Transverse colon (tissue), 4 donors: ENCODE measurements around the gene WSCD2. TPM values are rescaled to one million over a fixed set of nuclear protein-coding genes. Genes with fewer than 3 reads are reported as not detected.

ENCODE experiments used
- DNase-seq: peaks from one replicate; pipeline ENCODE4 v3.0.0-alpha.2; 2019
- H3K27ac ChIP-seq, 4 donors: fragments of 200-600 bp; sonication (generic); 2 replicates each; pipeline ENCODE4 v1.5.1; 2016 to 2018; ENCODE audit warnings: inconsistent platforms in 4 of 4
- H3K27me3 ChIP-seq: fragments of 200-600 bp; sonication (generic); 2 replicates; pipeline ENCODE4 v1.5.1; 2017; ENCODE audit warnings: inconsistent platforms
- H3K36me3 ChIP-seq, 4 donors: fragments of 200-600 bp; sonication (generic); 2 replicates each; pipeline ENCODE4 v1.5.1; 2017 to 2019; ENCODE audit warnings: inconsistent platforms in 4 of 4
- H3K4me1 ChIP-seq, 4 donors: fragments of 200-600 bp; sonication (generic); 2 replicates each; pipeline ENCODE4 v1.5.1; 2017 to 2020; ENCODE audit warnings: inconsistent platforms in 4 of 4
- H3K4me3 ChIP-seq, 4 donors: fragments of 200-600 bp; sonication (generic); 1 replicate in 1 of 4; 2 replicates in 3 of 4; pipeline versions ENCODE4 v1.5.1 to v1.6.1; 2017 to 2019; ENCODE audit warnings: inconsistent platforms in 4 of 4
- H3K9me3 ChIP-seq, 2 donors: fragments of 200-600 bp; sonication (generic); 2 replicates each; pipeline ENCODE4 v1.5.1; 2017 to 2019; ENCODE audit warnings: inconsistent platforms in 2 of 2
- EP300 ChIP-seq: sonication (generic); formaldehyde crosslinking; IDR thresholded peaks from one replicate; pipeline ENCODE4 v1.6.1; 2017; ENCODE audit warnings: antibody characterized with exemption, low read depth
- POLR2A ChIP-seq: fragments of 450-650 bp; IDR thresholded peaks from one replicate; pipeline ENCODE4 v1.6.1; 2016; ENCODE audit warnings: antibody characterized with exemption, mild to moderate bottlenecking, moderate library complexity
- POLR2AphosphoS5 ChIP-seq, 3 donors: sonication (generic); formaldehyde crosslinking; IDR thresholded peaks; one replicate each; pipeline ENCODE4 v1.6.1; 2016; ENCODE audit warnings: antibody characterized with exemption in 3 of 3
- WGBS, 2 donors: methylation state at CpG; one replicate each; pipeline ENCODE4 v1.1.5; 2018; ENCODE audit warnings: low coverage in 1 of 2; 5-methylcytosine and 5-hydroxymethylcytosine counted together
- in situ Hi-C, 4 donors: fragments of 200-750 bp; cut with MboI; loops; one replicate each; pipeline versions ENCODE4 v1.15.0 to v1.15.1; 2017; ENCODE audit warnings: low sequenced_read_pairs in 3 of 4, low pct_ligation_motif_present in 1 of 4, low pct_unique_long_range_greater_than_20kb in 1 of 4
- intact Hi-C: fragments of 100-400 bp; cut with DNase I; formaldehyde crosslinking; loops from one replicate; pipeline ENCODE4 v1.15.1; 2023; ENCODE audit warnings: low total_unique reads
- total RNA-seq, 4 donors: library from RNA; depleted of rRNA; stranded (reverse); fragments of >200 nt; gene quantifications; one replicate each; pipeline ENCODE4 v1.1.0, GENCODE V29; 2016
- TF ChIP-seq, protein P1 (sequence below), 5 experiments: fragments of 200-600 bp in 3 of 5; fragments of 450-650 bp in 2 of 5; sonication (generic) in 3 of 5; IDR thresholded peaks; 1 replicate in 2 of 5; 2 replicates in 3 of 5; pipeline ENCODE4 v1.5.1; 2016 to 2017; ENCODE audit warnings: antibody characterized with exemption in 5 of 5, inconsistent platforms in 3 of 5, mild to moderate bottlenecking in 2 of 5, moderate library complexity in 1 of 5

The WSCD2 gene
- total RNA-seq, 4 donors from 2014 or later, result 0.16 to 46.6 (median 1.1) TPM; not detected in 1

DNA sequence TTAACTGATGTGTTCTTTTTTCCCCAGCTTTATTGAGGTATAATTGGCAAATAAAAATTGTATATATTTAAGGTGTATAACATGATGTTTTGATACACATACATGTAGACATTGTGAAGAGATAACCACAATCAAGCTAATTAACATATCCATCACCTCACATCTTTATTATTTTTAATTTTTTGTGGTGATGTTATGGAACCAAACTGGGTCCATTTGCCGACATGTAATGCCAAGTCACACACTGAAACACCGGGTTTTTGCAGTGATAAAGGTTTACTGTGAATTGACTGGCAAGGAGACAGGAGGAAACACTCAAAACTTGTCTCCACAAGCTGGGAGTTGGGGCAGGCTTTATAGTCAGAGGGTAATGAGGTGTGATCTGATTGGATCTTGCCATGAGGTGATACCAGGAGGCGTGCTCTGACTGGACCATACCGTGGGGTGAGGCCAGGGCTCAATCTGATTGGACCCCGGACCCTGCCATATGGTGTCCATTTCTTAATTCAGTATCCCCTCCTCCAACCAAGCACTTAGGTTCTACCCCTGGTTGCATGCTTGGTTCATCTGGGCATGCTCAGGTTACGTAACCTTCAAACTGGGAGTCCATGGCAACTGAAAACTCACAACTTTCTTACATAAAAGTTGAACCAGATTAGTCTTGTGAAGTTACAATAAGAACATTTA lies 11.8 kb upstream of the WSCD2 start:
- Histone ChIP-seq H3K9me3 (no peaks in the 10 kb centered on the region), H3K27me3 (no peaks in the 10 kb centered on the region), H3K4me3 (no peak overlapping the region), H3K4me1 (peaks cover 0 to 10% (median 0%) of the 10 kb centered on the region in 4 donors), H3K36me3 (no peaks in the 10 kb centered on the region), H3K27ac (no peak overlapping the region)
- no peak for DNase-seq
- in situ Hi-C loops (no loop called here), intact Hi-C loops (no loop called here)
- WGBS, 2 donors, result 88 to 90% methylated on average over 2 to 6 of the region's 6 CpGs
- no peak for TF ChIP-seq POLR2A
- TF ChIP-seq EP300, result no peak
- TF ChIP-seq POLR2AphosphoS5 (IDR thresholded peaks at IDR 0.05), result no peak
- TF ChIP-seq, protein P1, sequence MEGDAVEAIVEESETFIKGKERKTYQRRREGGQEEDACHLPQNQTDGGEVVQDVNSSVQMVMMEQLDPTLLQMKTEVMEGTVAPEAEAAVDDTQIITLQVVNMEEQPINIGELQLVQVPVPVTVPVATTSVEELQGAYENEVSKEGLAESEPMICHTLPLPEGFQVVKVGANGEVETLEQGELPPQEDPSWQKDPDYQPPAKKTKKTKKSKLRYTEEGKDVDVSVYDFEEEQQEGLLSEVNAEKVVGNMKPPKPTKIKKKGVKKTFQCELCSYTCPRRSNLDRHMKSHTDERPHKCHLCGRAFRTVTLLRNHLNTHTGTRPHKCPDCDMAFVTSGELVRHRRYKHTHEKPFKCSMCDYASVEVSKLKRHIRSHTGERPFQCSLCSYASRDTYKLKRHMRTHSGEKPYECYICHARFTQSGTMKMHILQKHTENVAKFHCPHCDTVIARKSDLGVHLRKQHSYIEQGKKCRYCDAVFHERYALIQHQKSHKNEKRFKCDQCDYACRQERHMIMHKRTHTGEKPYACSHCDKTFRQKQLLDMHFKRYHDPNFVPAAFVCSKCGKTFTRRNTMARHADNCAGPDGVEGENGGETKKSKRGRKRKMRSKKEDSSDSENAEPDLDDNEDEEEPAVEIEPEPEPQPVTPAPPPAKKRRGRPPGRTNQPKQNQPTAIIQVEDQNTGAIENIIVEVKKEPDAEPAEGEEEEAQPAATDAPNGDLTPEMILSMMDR (IDR thresholded peaks at IDR 0.05), result no peak

DNA sequence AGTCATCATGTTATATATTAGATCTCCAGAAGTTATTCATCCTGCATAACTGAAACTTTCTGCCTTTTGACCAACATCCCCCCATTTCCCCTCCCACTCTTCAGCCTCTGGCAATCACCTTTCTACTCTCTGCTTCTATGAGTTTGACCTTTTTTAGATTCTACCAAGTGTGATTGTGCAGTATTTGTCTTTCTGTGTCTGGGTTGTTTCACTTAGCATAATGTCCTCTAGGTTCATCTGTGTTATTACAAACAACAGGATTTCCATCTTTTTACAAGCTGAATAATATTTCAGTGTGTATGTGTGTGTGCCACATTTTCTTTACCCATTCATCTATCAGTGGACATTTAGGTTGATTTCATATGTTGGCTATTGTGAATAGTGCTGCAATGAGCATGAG lies 11.2 kb upstream of the WSCD2 start:
- Histone ChIP-seq H3K27ac (no peak overlapping the region), H3K36me3 (no peaks in the 10 kb centered on the region), H3K27me3 (no peaks in the 10 kb centered on the region), H3K9me3 (no peaks in the 10 kb centered on the region), H3K4me3 (no peak overlapping the region), H3K4me1 (peaks cover 0 to 10% (median 0%) of the 10 kb centered on the region in 4 donors)
- DNase-seq, result no peak
- TF ChIP-seq POLR2AphosphoS5 (IDR thresholded peaks at IDR 0.05) (no peak), POLR2A (no peak), EP300 (no peak)
- TF ChIP-seq, protein P1 (IDR thresholded peaks at IDR 0.05), result no peak
- intact Hi-C loops (no loop called here), in situ Hi-C loops (no loop called here)

DNA sequence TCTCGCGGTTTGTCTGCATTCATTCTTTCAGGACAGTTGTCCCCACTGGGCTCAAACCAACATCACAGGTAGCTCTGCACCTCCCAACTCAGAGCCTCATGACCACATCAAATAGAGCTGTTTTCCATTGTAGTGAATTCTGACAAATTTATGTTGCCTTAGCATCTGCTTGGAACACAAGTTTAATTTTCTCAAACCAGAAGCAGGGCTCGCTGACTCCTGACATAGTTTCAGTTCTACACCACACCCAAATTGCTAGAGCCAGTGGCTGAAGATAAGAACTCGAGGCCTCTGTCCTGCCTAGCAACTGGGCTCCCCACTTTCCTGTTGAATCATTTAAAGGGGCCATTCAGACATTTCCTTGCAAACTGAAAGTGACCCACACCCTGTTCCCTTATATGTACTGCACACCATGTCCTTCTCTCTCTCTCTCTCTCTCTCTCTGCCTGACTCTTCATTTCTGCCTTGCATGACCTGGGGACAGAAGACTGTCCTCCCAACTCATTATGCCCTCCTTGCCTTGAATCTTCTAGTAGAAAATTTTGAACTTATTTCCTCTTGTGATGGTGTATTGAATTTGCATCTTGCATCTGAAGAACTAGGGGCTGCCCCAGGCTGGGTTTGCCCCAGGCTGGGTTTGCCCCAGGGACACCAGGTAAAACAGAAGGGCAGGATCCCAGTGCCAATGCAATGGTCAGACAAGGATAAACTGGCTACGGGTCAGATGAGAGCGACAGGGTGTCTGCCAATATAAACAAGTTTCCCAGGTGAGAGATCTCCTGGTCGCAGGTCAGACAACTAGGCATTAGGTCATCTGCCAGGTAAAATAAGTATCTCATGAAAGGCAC lies 9.7 kb upstream of the WSCD2 start:
- in situ Hi-C loops, result no loop called here

More for the DNA sequence above, 9.7 kb upstream of the WSCD2 start:
- 59 to 63% methylated on average over 3 to 7 of the region's 7 CpGs for WGBS, 2 donors
- Histone ChIP-seq H3K4me1 (peaks cover 0 to 10% (median 0%) of the 10 kb centered on the region in 4 donors), H3K27ac (peak overlapping the region in 1 of 4 donors; percentile 17), H3K9me3 (no peaks in the 10 kb centered on the region), H3K4me3 (no peak overlapping the region), H3K36me3 (no peaks in the 10 kb centered on the region), H3K27me3 (no peaks in the 10 kb centered on the region)
- intact Hi-C loops, result no loop called here
- TF ChIP-seq, protein P1 (IDR thresholded peaks at IDR 0.05), result no peak
- no peak for TF ChIP-seq POLR2A
- no peak for DNase-seq
